OCI-LY7 (cell line): Measurements from ENCODE around the gene KANSL1L. TPM values are rescaled to one million over a fixed set of nuclear protein-coding genes. Genes with fewer than 3 reads are reported as not detected.

Experiments used
- BruUV-seq: library from RNA; stranded (reverse); fragments of 400-500 nt; replicated peaks from 2 replicates; lab custom pipeline; 2021; lab: Mats Ljungman, UMichigan
- CTCF ChIA-PET: fragments of 300-600 bp; sonication (Branson Sonifier 250); formaldehyde crosslinking; loops from one replicate; lab custom pipeline; 2022; ENCODE audit warnings: antibody characterized with exemption; ENCODE audit not compliant: unreplicated experiment; lab: Charles Lee
- POLR2A ChIA-PET: fragments of 300-600 bp; sonication (Branson Sonifier 250); formaldehyde crosslinking; loops from one replicate; lab custom pipeline; 2022; ENCODE audit warnings: antibody characterized with exemption; lab: Charles Lee
- DNase-seq: peaks from one replicate; pipeline ENCODE4 v3.0.0-alpha.2; 2015; ENCODE audit warnings: low spot score
- H2AFZ ChIP-seq: fragments of 200-600 bp; sonication (generic), shearing (Covaris generic); 2 replicates; pipeline ENCODE4 v1.6.1; 2014; ENCODE audit warnings: mild to moderate bottlenecking, antibody characterized with exemption, low read length, moderate library complexity
- H3K27ac ChIP-seq: fragments of 200-600 bp; sonication (generic); 2 replicates; pipeline ENCODE4 v1.5.1; 2014; ENCODE audit warnings: mixed run types, low read depth, mild to moderate bottlenecking, moderate library complexity, low read length, inconsistent platforms; ENCODE audit not compliant: poor library complexity, severe bottlenecking
- H3K36me3 ChIP-seq: fragments of 200-600 bp; sonication (generic); 2 replicates; pipeline ENCODE4 v1.6.1; 2014; ENCODE audit warnings: mild to moderate bottlenecking, antibody characterized with exemption, low read length, moderate library complexity, mixed read lengths; ENCODE audit not compliant: insufficient read depth
- H3K4me1 ChIP-seq: fragments of 200-600 bp; sonication (generic); 2 replicates; pipeline ENCODE4 v1.5.1; 2014; ENCODE audit warnings: mild to moderate bottlenecking, low read length; ENCODE audit not compliant: insufficient read depth, poor library complexity, severe bottlenecking
- H3K4me2 ChIP-seq: fragments of 200-600 bp; sonication (generic); 2 replicates; pipeline ENCODE4 v1.6.1; 2014; ENCODE audit warnings: mild to moderate bottlenecking, low read length
- H3K4me3 ChIP-seq: fragments of 200-600 bp; sonication (generic); 2 replicates; pipeline ENCODE4 v1.5.1; 2014; ENCODE audit warnings: mild to moderate bottlenecking, low read depth, low read length; ENCODE audit not compliant: poor library complexity, severe bottlenecking
- H3K79me2 ChIP-seq: fragments of 200-600 bp; sonication (generic); 2 replicates; pipeline ENCODE4 v1.6.1; 2016; ENCODE audit warnings: low read depth, mild to moderate bottlenecking, low read length, moderate library complexity, mixed read lengths; ENCODE audit not compliant: insufficient read depth
- H3K9me2 ChIP-seq: fragments of 200-600 bp; sonication (generic); 2 replicates; pipeline ENCODE4 v1.6.1; 2016; ENCODE audit warnings: mild to moderate bottlenecking, low read length, mixed read lengths; ENCODE audit not compliant: insufficient read depth
- H3K9me3 ChIP-seq: fragments of 200-600 bp; sonication (generic); 2 replicates; pipeline ENCODE4 v1.6.1; 2014; ENCODE audit warnings: mild to moderate bottlenecking, mixed run types, low read length, mixed read lengths
- H4K20me1 ChIP-seq: fragments of 200-600 bp; sonication (generic); 2 replicates; pipeline ENCODE4 v1.6.1; 2014; ENCODE audit warnings: mild to moderate bottlenecking, antibody characterized with exemption, low read length, moderate library complexity, mixed read lengths; ENCODE audit not compliant: insufficient read depth
- CTCF ChIP-seq: fragments of 200-600 bp; sonication (generic); conservative IDR thresholded peaks from 2 replicates; pipeline ENCODE4 v1.5.1; 2014; ENCODE audit warnings: mild to moderate bottlenecking, antibody characterized with exemption, low read length, moderate library complexity, mixed read lengths
- EZH2phosphoT487 ChIP-seq: fragments of 200-600 bp; sonication (generic); IDR thresholded peaks from 2 replicates; pipeline ENCODE4 v1.6.1; 2018; ENCODE audit warnings: low read depth, borderline replicate concordance, mild to moderate bottlenecking, mixed run types, antibody characterized with exemption, low read length, moderate library complexity, mixed read lengths
- intact Hi-C: fragments of 100-400 bp; cut with micrococcal nuclease; formaldehyde crosslinking; loops from one replicate; pipeline ENCODE4 v1.10.0; 2022; ENCODE audit not compliant: unreplicated experiment
- total RNA-seq, 2 experiments: library from RNA; depleted of rRNA in 1 of 2; stranded (reverse); fragments of >200 nt in 1 of 2; shearing (Covaris generic) in 1 of 2; gene quantifications; 2 replicates each; pipeline ENCODE4 v1.2.3, GENCODE V29; 2014 to 2022

Gene KANSL1L
- total RNA-seq, 2 experiments from 2014 or later, result 22.0 to 22.9 TPM

- ChIA-PET POLR2A (interaction anchor here (0.8 kb wide), 1 partner anchor 112 kb away, joined by 3 read pairs; no protein-coding TSS in a partner anchor), CTCF (no interaction called here)
- Histone ChIP-seq H3K9me3 (no peaks in the 10 kb centered on the region), H4K20me1 (no peaks in the 10 kb centered on the region), H3K79me2 (no peaks in the 10 kb centered on the region), H3K4me2 (no peak overlapping the region), H3K36me3 (no peaks in the 10 kb centered on the region), H3K4me1 (no peaks in the 10 kb centered on the region), H3K27ac (no peak overlapping the region), H2AFZ (no peak overlapping the region), H3K4me3 (no peak overlapping the region), H3K9me2 (no peaks in the 10 kb centered on the region)
- intact Hi-C loops, result no loop called here
- BruUV-seq, result no TSS peak
- TF ChIP-seq EZH2phosphoT487 (no peak), CTCF (no peak)
- DNase-seq, result no peak
These were observed 184.8 kb downstream of the KANSL1L start for GRCh38 chr2:209986415-209986814.

- H4K20me1 ChIP-seq, result no peaks in the 10 kb centered on the region
- DNase-seq, result no peak
- no peaks in the 10 kb centered on the region for H3K79me2 ChIP-seq
- intact Hi-C loops, result no loop called here
- H3K36me3 ChIP-seq, result no peaks in the 10 kb centered on the region
- no peaks in the 10 kb centered on the region for H3K9me2 ChIP-seq
- H3K4me2 ChIP-seq, result no peak overlapping the region
- TF ChIP-seq EZH2phosphoT487, result no peak
- TF ChIP-seq CTCF, result no peak
- H2AFZ ChIP-seq, result 0 out of 2 replicates have a peak overlapping the region, but pooled peaks have one; percentile 20
- POLR2A ChIA-PET, result interaction anchor here (0.8 kb wide), 1 partner anchor 112 kb away, joined by 3 read pairs; no protein-coding TSS in a partner anchor
- no peaks in the 10 kb centered on the region for H3K9me3 ChIP-seq
- no peak overlapping the region for H3K27ac ChIP-seq
- no peak overlapping the region for H3K4me3 ChIP-seq
- H3K4me1 ChIP-seq, result no peaks in the 10 kb centered on the region
- CTCF ChIA-PET, result no interaction called here
- no TSS peak for BruUV-seq
These were observed 185.3 kb downstream of the KANSL1L start for GRCh38 chr2:209985874-209986273.

- no peak overlapping the region for H3K4me3 ChIP-seq
- H3K27ac ChIP-seq, result no peak overlapping the region
- H2AFZ ChIP-seq, result no peak overlapping the region
- BruUV-seq, result no TSS peak
- H3K9me2 ChIP-seq, result no peaks in the 10 kb centered on the region
- intact Hi-C loops, result no loop called here
- no peaks in the 10 kb centered on the region for H4K20me1 ChIP-seq
- no peaks in the 10 kb centered on the region for H3K4me1 ChIP-seq
- TF ChIP-seq CTCF, result no peak
- TF ChIP-seq EZH2phosphoT487, result no peak
- CTCF ChIA-PET, result no interaction called here
- H3K79me2 ChIP-seq, result no peaks in the 10 kb centered on the region
- H3K9me3 ChIP-seq, result no peaks in the 10 kb centered on the region
- H3K4me2 ChIP-seq, result no peak overlapping the region
- DNase-seq, result no peak
- POLR2A ChIA-PET, result interaction anchor here (0.7 to 1.7 kb wide), 2 partner anchors 14 to 21 kb away, joined by 3 to 5 read pairs; no protein-coding TSS in a partner anchor
- no peaks in the 10 kb centered on the region for H3K36me3 ChIP-seq
These were observed 186.9 kb downstream of the KANSL1L start for GRCh38 chr2:209984291-209984690.
